Measurements from ENCODE around the gene VRTN. TPM values are rescaled to one million over a fixed set of nuclear protein-coding genes. Genes with fewer than 3 reads are reported as not detected.

The VRTN gene
- total and polyA plus RNA-seq, 2 of the 8 experiments (the other 6 are each of a cell fraction or from before 2014, with no cell fraction given) = 133 to 148 TPM

DNA sequence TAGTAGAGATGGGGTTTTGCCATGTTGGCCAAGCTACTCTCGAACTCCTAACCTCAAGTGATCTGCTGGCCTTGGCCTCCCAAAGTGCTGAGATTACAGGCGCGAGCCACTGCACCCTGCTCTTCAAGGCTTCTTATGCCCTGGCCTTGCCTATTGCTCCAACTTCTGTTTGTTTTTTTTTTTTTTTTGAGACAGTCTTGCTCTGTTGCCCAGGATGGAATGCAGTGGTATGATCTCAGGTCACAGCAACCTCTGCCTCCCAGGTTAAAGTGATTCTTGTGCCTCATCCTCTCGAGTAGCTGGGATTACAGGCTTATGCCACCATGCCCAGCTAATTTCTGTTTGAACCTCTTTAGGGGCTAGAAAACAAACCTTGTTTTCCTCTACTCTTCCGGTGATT, 39.6 kb upstream of the VRTN start (continued):
- TF ChIP-seq, protein P1, sequence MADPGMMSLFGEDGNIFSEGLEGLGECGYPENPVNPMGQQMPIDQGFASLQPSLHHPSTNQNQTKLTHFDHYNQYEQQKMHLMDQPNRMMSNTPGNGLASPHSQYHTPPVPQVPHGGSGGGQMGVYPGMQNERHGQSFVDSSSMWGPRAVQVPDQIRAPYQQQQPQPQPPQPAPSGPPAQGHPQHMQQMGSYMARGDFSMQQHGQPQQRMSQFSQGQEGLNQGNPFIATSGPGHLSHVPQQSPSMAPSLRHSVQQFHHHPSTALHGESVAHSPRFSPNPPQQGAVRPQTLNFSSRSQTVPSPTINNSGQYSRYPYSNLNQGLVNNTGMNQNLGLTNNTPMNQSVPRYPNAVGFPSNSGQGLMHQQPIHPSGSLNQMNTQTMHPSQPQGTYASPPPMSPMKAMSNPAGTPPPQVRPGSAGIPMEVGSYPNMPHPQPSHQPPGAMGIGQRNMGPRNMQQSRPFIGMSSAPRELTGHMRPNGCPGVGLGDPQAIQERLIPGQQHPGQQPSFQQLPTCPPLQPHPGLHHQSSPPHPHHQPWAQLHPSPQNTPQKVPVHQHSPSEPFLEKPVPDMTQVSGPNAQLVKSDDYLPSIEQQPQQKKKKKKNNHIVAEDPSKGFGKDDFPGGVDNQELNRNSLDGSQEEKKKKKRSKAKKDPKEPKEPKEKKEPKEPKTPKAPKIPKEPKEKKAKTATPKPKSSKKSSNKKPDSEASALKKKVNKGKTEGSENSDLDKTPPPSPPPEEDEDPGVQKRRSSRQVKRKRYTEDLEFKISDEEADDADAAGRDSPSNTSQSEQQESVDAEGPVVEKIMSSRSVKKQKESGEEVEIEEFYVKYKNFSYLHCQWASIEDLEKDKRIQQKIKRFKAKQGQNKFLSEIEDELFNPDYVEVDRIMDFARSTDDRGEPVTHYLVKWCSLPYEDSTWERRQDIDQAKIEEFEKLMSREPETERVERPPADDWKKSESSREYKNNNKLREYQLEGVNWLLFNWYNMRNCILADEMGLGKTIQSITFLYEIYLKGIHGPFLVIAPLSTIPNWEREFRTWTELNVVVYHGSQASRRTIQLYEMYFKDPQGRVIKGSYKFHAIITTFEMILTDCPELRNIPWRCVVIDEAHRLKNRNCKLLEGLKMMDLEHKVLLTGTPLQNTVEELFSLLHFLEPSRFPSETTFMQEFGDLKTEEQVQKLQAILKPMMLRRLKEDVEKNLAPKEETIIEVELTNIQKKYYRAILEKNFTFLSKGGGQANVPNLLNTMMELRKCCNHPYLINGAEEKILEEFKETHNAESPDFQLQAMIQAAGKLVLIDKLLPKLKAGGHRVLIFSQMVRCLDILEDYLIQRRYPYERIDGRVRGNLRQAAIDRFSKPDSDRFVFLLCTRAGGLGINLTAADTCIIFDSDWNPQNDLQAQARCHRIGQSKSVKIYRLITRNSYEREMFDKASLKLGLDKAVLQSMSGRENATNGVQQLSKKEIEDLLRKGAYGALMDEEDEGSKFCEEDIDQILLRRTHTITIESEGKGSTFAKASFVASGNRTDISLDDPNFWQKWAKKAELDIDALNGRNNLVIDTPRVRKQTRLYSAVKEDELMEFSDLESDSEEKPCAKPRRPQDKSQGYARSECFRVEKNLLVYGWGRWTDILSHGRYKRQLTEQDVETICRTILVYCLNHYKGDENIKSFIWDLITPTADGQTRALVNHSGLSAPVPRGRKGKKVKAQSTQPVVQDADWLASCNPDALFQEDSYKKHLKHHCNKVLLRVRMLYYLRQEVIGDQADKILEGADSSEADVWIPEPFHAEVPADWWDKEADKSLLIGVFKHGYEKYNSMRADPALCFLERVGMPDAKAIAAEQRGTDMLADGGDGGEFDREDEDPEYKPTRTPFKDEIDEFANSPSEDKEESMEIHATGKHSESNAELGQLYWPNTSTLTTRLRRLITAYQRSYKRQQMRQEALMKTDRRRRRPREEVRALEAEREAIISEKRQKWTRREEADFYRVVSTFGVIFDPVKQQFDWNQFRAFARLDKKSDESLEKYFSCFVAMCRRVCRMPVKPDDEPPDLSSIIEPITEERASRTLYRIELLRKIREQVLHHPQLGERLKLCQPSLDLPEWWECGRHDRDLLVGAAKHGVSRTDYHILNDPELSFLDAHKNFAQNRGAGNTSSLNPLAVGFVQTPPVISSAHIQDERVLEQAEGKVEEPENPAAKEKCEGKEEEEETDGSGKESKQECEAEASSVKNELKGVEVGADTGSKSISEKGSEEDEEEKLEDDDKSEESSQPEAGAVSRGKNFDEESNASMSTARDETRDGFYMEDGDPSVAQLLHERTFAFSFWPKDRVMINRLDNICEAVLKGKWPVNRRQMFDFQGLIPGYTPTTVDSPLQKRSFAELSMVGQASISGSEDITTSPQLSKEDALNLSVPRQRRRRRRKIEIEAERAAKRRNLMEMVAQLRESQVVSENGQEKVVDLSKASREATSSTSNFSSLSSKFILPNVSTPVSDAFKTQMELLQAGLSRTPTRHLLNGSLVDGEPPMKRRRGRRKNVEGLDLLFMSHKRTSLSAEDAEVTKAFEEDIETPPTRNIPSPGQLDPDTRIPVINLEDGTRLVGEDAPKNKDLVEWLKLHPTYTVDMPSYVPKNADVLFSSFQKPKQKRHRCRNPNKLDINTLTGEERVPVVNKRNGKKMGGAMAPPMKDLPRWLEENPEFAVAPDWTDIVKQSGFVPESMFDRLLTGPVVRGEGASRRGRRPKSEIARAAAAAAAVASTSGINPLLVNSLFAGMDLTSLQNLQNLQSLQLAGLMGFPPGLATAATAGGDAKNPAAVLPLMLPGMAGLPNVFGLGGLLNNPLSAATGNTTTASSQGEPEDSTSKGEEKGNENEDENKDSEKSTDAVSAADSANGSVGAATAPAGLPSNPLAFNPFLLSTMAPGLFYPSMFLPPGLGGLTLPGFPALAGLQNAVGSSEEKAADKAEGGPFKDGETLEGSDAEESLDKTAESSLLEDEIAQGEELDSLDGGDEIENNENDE (IDR thresholded peaks at IDR 0.05; ENCODE audit: insufficient replicate concordance, low read length) = no peak
- TF ChIP-seq YY1 (IDR thresholded peaks at IDR 0.05; ENCODE audit: low read depth, low read length) (no peak), POLR2A (IDR thresholded peaks at IDR 0.05; ENCODE audit: control extremely low read depth in 1 of 2, low read depth in 2 of 2, low read length in 2 of 2) (no peak), SAP30 (IDR thresholded peaks at IDR 0.05; ENCODE audit: insufficient read depth, insufficient replicate concordance, low read length) (no peak), EGR1 (IDR thresholded peaks at IDR 0.05; ENCODE audit: borderline replicate concordance, low read depth, low read length) (no peak), CREB1 (IDR thresholded peaks at IDR 0.05) (no peak), RBBP5 (IDR thresholded peaks at IDR 0.05; ENCODE audit: borderline replicate concordance, low read depth, low read length) (no peak), RNF2 (IDR thresholded peaks at IDR 0.05; ENCODE audit: borderline replicate concordance, low read depth, low read length, missing control alignments, poor library complexity, severe bottlenecking) (no peak), EP300 (IDR thresholded peaks at IDR 0.05; ENCODE audit: borderline replicate concordance in 1 of 2, low read depth in 2 of 2, low read length in 2 of 2) (no peak)
- TF ChIP-seq, protein P2, sequence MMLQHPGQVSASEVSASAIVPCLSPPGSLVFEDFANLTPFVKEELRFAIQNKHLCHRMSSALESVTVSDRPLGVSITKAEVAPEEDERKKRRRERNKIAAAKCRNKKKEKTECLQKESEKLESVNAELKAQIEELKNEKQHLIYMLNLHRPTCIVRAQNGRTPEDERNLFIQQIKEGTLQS (IDR thresholded peaks at IDR 0.05; ENCODE audit: insufficient read depth, low read depth, low read length) = no peak
